ENCODE measurements around the gene NOS3. TPM values are rescaled to one million over a fixed set of nuclear protein-coding genes. Genes with fewer than 3 reads are reported as not detected.

The NOS3 gene
- total and polyA plus RNA-seq, 2 of the 13 experiments (the other 11 are each of a cell fraction or from before 2014, with no cell fraction given), result 3.7 to 7.5 TPM

DNA sequence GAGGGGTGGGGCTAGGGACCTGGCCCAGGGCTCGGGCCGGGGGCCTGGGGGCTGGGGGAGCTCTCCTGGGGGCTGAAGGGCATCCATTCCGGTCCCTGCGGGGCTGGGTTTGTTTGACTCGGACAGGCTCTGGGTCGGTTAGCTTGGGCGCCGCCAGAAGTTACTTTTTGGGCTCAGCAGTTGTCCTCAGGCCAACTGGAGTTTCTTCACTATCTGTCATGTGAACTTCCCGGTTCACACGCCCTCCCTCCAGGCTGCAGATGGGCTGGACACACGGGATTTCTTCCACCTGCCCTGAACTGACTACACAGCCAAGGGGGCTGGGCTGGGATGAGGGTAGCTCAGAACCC lies 72.4 kb downstream of the NOS3 start (continued):
- TF ChIP-seq, protein P1, sequence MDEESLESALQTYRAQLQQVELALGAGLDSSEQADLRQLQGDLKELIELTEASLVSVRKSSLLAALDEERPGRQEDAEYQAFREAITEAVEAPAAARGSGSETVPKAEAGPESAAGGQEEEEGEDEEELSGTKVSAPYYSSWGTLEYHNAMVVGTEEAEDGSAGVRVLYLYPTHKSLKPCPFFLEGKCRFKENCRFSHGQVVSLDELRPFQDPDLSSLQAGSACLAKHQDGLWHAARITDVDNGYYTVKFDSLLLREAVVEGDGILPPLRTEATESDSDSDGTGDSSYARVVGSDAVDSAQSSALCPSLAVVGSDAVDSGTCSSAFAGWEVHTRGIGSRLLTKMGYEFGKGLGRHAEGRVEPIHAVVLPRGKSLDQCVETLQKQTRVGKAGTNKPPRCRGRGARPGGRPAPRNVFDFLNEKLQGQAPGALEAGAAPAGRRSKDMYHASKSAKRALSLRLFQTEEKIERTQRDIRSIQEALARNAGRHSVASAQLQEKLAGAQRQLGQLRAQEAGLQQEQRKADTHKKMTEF (CRISPR knock-in tag; IDR thresholded peaks at IDR 0.05), result no peak
- TF ChIP-seq ZNF740 (CRISPR knock-in tag; IDR thresholded peaks at IDR 0.05) (no peak), ZMYM2 (CRISPR knock-in tag; IDR thresholded peaks at IDR 0.05) (no peak), MTF2 (CRISPR knock-in tag; IDR thresholded peaks at IDR 0.05; ENCODE audit: borderline replicate concordance) (0 out of 2 replicates have a peak, but pooled peaks have one; percentile 64), ZNF224 (CRISPR knock-in tag; IDR thresholded peaks at IDR 0.05) (0 out of 2 replicates have a peak, but pooled peaks have one; percentile 40), ZNF776 (CRISPR knock-in tag; IDR thresholded peaks at IDR 0.05) (no peak), MZF1 (CRISPR knock-in tag; IDR thresholded peaks at IDR 0.05; ENCODE audit: borderline replicate concordance) (no peak), SAP130 (CRISPR knock-in tag; IDR thresholded peaks at IDR 0.05; ENCODE audit: low read depth) (0 out of 2 replicates have a peak, but pooled peaks have one; percentile 2)
- TF ChIP-seq, protein P2, sequence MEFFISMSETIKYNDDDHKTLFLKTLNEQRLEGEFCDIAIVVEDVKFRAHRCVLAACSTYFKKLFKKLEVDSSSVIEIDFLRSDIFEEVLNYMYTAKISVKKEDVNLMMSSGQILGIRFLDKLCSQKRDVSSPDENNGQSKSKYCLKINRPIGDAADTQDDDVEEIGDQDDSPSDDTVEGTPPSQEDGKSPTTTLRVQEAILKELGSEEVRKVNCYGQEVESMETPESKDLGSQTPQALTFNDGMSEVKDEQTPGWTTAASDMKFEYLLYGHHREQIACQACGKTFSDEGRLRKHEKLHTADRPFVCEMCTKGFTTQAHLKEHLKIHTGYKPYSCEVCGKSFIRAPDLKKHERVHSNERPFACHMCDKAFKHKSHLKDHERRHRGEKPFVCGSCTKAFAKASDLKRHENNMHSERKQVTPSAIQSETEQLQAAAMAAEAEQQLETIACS (CRISPR knock-in tag; IDR thresholded peaks at IDR 0.05), result no peak

Other genes with a start within 250 kb of the NOS3 start
- gene TMEM176B, start 190.7 kb upstream of the NOS3 start, total RNA-seq (2016; rRNA removed; fragmentation: Illumina TruSeq; extraction: Trizol), result not detected in 2 replicates
- not detected in 2 replicates for gene TMEM176B, start 190.7 kb upstream of the NOS3 start, polyA plus RNA-seq (2011; rRNA removed)
- gene TMEM176A, start 190.2 kb upstream of the NOS3 start, total RNA-seq (2016; rRNA removed; fragmentation: Illumina TruSeq; extraction: Trizol), result not detected in 2 replicates
- not detected in 2 replicates for gene TMEM176A, start 190.2 kb upstream of the NOS3 start, polyA plus RNA-seq (2011; rRNA removed)
- not detected in 2 replicates for gene AOC1, start 138.5 kb upstream of the NOS3 start, total RNA-seq (2016; rRNA removed; fragmentation: Illumina TruSeq; extraction: Trizol)
- gene AOC1, start 138.5 kb upstream of the NOS3 start, polyA plus RNA-seq (2011; rRNA removed), result not detected in 2 replicates
- 0.11 TPM in 1 of 2 replicates, not detected in the other for gene KCNH2, start 12.7 kb upstream of the NOS3 start, total RNA-seq (2016; rRNA removed; fragmentation: Illumina TruSeq; extraction: Trizol)
- 0.09 and 0.12 TPM in 2 replicates for gene KCNH2, start 12.7 kb upstream of the NOS3 start, polyA plus RNA-seq (2011; rRNA removed)
- gene ATG9B, start 33.5 kb downstream of the NOS3 start, total RNA-seq (2016; rRNA removed; fragmentation: Illumina TruSeq; extraction: Trizol), result not detected in 2 replicates
- gene ATG9B, start 33.5 kb downstream of the NOS3 start, polyA plus RNA-seq (2011; rRNA removed), result 0.24 and 0.39 TPM in 2 replicates
- gene ABCB8, start 37.4 kb downstream of the NOS3 start, total RNA-seq (2016; rRNA removed; fragmentation: Illumina TruSeq; extraction: Trizol), result 7.2 and 16.7 TPM in 2 replicates
- gene ABCB8, start 37.4 kb downstream of the NOS3 start, polyA plus RNA-seq (2011; rRNA removed), result 6.6 and 6.9 TPM in 2 replicates
- not detected in 2 replicates for gene ASIC3, start 57.5 kb downstream of the NOS3 start, total RNA-seq (2016; rRNA removed; fragmentation: Illumina TruSeq; extraction: Trizol)
- gene ASIC3, start 57.5 kb downstream of the NOS3 start, polyA plus RNA-seq (2011; rRNA removed), result 0.50 and 0.51 TPM in 2 replicates
- 21.3 and 22.6 TPM in 2 replicates for gene CDK5, start 66.9 kb downstream of the NOS3 start, total RNA-seq (2016; rRNA removed; fragmentation: Illumina TruSeq; extraction: Trizol)
- 16.4 and 17.3 TPM in 2 replicates for gene CDK5, start 66.9 kb downstream of the NOS3 start, polyA plus RNA-seq (2011; rRNA removed)
- gene SLC4A2, start 68.6 kb downstream of the NOS3 start, total RNA-seq (2016; rRNA removed; fragmentation: Illumina TruSeq; extraction: Trizol), result 47.4 and 73.4 TPM in 2 replicates
- gene SLC4A2, start 68.6 kb downstream of the NOS3 start, polyA plus RNA-seq (2011; rRNA removed), result 46.0 and 51.9 TPM in 2 replicates
- gene FASTK, start 89.8 kb downstream of the NOS3 start, total RNA-seq (2016; rRNA removed; fragmentation: Illumina TruSeq; extraction: Trizol), result 33.0 and 52.9 TPM in 2 replicates
- 55.7 and 69.5 TPM in 2 replicates for gene FASTK, start 89.8 kb downstream of the NOS3 start, polyA plus RNA-seq (2011; rRNA removed)
- gene TMUB1, start 92.5 kb downstream of the NOS3 start, total RNA-seq (2016; rRNA removed; fragmentation: Illumina TruSeq; extraction: Trizol), result 31.8 and 51.6 TPM in 2 replicates
- gene TMUB1, start 92.5 kb downstream of the NOS3 start, polyA plus RNA-seq (2011; rRNA removed), result 44.8 and 47.8 TPM in 2 replicates
- 24.9 and 31.3 TPM in 2 replicates for gene AGAP3, start 95.5 kb downstream of the NOS3 start, total RNA-seq (2016; rRNA removed; fragmentation: Illumina TruSeq; extraction: Trizol)
- 61.4 and 62.0 TPM in 2 replicates for gene AGAP3, start 95.5 kb downstream of the NOS3 start, polyA plus RNA-seq (2011; rRNA removed)
- gene GBX1, start 176.7 kb downstream of the NOS3 start, total RNA-seq (2016; rRNA removed; fragmentation: Illumina TruSeq; extraction: Trizol), result not detected in 2 replicates
- gene GBX1, start 176.7 kb downstream of the NOS3 start, polyA plus RNA-seq (2011; rRNA removed), result not detected in 2 replicates
- not detected in 2 replicates for gene ASB10, start 196.2 kb downstream of the NOS3 start, total RNA-seq (2016; rRNA removed; fragmentation: Illumina TruSeq; extraction: Trizol)
- gene ASB10, start 196.2 kb downstream of the NOS3 start, polyA plus RNA-seq (2011; rRNA removed), result not detected in 2 replicates
- gene H2BK1, start 219.5 kb downstream of the NOS3 start, total RNA-seq (2016; rRNA removed; fragmentation: Illumina TruSeq; extraction: Trizol), result not detected in 2 replicates
- not detected in 2 replicates for gene H2BK1, start 219.5 kb downstream of the NOS3 start, polyA plus RNA-seq (2011; rRNA removed)
- 42.5 and 43.0 TPM in 2 replicates for gene ABCF2, start 236.2 kb downstream of the NOS3 start, total RNA-seq (2016; rRNA removed; fragmentation: Illumina TruSeq; extraction: Trizol)
- gene ABCF2, start 236.2 kb downstream of the NOS3 start, polyA plus RNA-seq (2011; rRNA removed), result 16.3 and 18.5 TPM in 2 replicates
- gene CHPF2, start 241.5 kb downstream of the NOS3 start, total RNA-seq (2016; rRNA removed; fragmentation: Illumina TruSeq; extraction: Trizol), result 10.2 and 21.5 TPM in 2 replicates
- gene CHPF2, start 241.5 kb downstream of the NOS3 start, polyA plus RNA-seq (2011; rRNA removed), result 15.4 and 22.5 TPM in 2 replicates